Measurements from ENCODE around the gene SAA4.
"Not testable (repeated sequence)": the region's sequence is repeated elsewhere in the genome, so short reads cannot be mapped to it uniquely, and the experiment has no call there.

The SAA4 gene

GRCh38 chr11:18247191-18247581, 10.6 kb upstream of the SAA4 start:
- not testable (repeated sequence) for DNase-seq (ENCODE audit: low read depth, low spot score)

GRCh38 chr11:18246379-18247190, 10.0 kb upstream of the SAA4 start:
- not testable (repeated sequence) for DNase-seq (ENCODE audit: low read depth, low spot score)

GRCh38 chr11:18245396-18245795, 8.8 kb upstream of the SAA4 start:
- no peak for DNase-seq (ENCODE audit: low read depth, low spot score)

GRCh38 chr11:18243783-18244362, 7.3 kb upstream of the SAA4 start:
- peak; percentile 46 for DNase-seq (ENCODE audit: low read depth, low spot score)

GRCh38 chr11:18239655-18240054, 3.1 kb upstream of the SAA4 start:
- DNase-seq (ENCODE audit: low read depth, low spot score), result no peak

GRCh38 chr11:18235394-18236334, 938 bp downstream of the SAA4 start:
- DNase-seq (ENCODE audit: low read depth, low spot score), result no peak

GRCh38 chr11:18233912-18234311, 2.7 kb downstream of the SAA4 start:
- DNase-seq (ENCODE audit: low read depth, low spot score), result no peak

GRCh38 chr11:18230859-18231258, 5.7 kb downstream of the SAA4 start:
- DNase-seq (ENCODE audit: low read depth, low spot score), result no peak

- no peak for DNase-seq (ENCODE audit: low read depth, low spot score)
These were observed 7.1 kb downstream of the SAA4 start for GRCh38 chr11:18229501-18229900.

GRCh38 chr11:18225913-18226312, 10.7 kb downstream of the SAA4 start:
- no peak for DNase-seq (ENCODE audit: low read depth, low spot score)

- no peak for DNase-seq (ENCODE audit: low read depth, low spot score)
These were observed 12.8 kb downstream of the SAA4 start for GRCh38 chr11:18223591-18224387.

GRCh38 chr11:18222814-18223421, 13.7 kb downstream of the SAA4 start:
- no peak for DNase-seq (ENCODE audit: low read depth, low spot score)

GRCh38 chr11:18221274-18221876, 15.2 kb downstream of the SAA4 start:
- no peak for DNase-seq (ENCODE audit: low read depth, low spot score)

GRCh38 chr11:18209058-18209457, 27.5 kb downstream of the SAA4 start:
- DNase-seq (ENCODE audit: low read depth, low spot score), result no peak

- no peak for DNase-seq (ENCODE audit: low read depth, low spot score)
These were observed 31.8 kb downstream of the SAA4 start for GRCh38 chr11:18204771-18205170.

- DNase-seq (ENCODE audit: low read depth, low spot score), result no peak
These were observed 32.4 kb downstream of the SAA4 start for GRCh38 chr11:18204220-18204619.

GRCh38 chr11:18203723-18204122, 32.9 kb downstream of the SAA4 start:
- DNase-seq (ENCODE audit: low read depth, low spot score), result no peak

- DNase-seq (ENCODE audit: low read depth, low spot score), result not testable (repeated sequence)
These were observed 38.9 kb downstream of the SAA4 start for GRCh38 chr11:18197738-18198137.

- no peak for DNase-seq (ENCODE audit: low read depth, low spot score)
These were observed 40.1 kb downstream of the SAA4 start for GRCh38 chr11:18196532-18196931.

- DNase-seq (ENCODE audit: low read depth, low spot score), result no peak
These were observed 43.6 kb downstream of the SAA4 start for GRCh38 chr11:18193010-18193409.

- no peak for DNase-seq (ENCODE audit: low read depth, low spot score)
These were observed 45.2 kb downstream of the SAA4 start for GRCh38 chr11:18191376-18191775.
